Trophoblast cell (in vitro differentiated cells and primary cell): ENCODE measurements around the gene CDK1. TPM values are rescaled to one million over a fixed set of nuclear protein-coding genes. Genes with fewer than 3 reads are reported as not detected.
A peak's percentile ranks its signal among the peaks of the same experiment; 100 is the strongest.

Experiments used
- DNase-seq, 2 donors: peaks; one replicate each; pipeline ENCODE4 v3.0.0-alpha.2; 2016
- H2AFZ ChIP-seq: 2 replicates; pipeline ENCODE4 v1.6.1; 2013; ENCODE audit warnings: low read length, moderate library complexity, mild to moderate bottlenecking; ENCODE audit not compliant: insufficient read depth, poor library complexity
- H2AK5ac ChIP-seq: 2 replicates; pipeline ENCODE4 v1.6.1; 2013; ENCODE audit warnings: mild to moderate bottlenecking, low read length
- H2BK120ac ChIP-seq: 2 replicates; pipeline ENCODE4 v1.6.1; 2013; ENCODE audit warnings: low read length, mild to moderate bottlenecking, moderate library complexity; ENCODE audit not compliant: insufficient read depth, poor library complexity
- H2BK12ac ChIP-seq: 2 replicates; pipeline ENCODE4 v1.6.1; 2013; ENCODE audit warnings: mild to moderate bottlenecking, low read length, moderate library complexity
- H2BK5ac ChIP-seq: 2 replicates; pipeline ENCODE4 v1.6.1; 2013; ENCODE audit warnings: low read length, low read depth, moderate library complexity, mild to moderate bottlenecking; ENCODE audit not compliant: poor library complexity
- H3K14ac ChIP-seq: 2 replicates; pipeline ENCODE4 v1.6.1; 2013; ENCODE audit warnings: mild to moderate bottlenecking, low read length
- H3K18ac ChIP-seq: 2 replicates; pipeline ENCODE4 v1.6.1; 2013; ENCODE audit warnings: mild to moderate bottlenecking, low read length
- H3K23ac ChIP-seq: 2 replicates; pipeline ENCODE4 v1.6.1; 2013; ENCODE audit warnings: low read length
- H3K27ac ChIP-seq: 2 replicates; pipeline ENCODE4 v1.5.1; 2013; ENCODE audit warnings: low read depth, mild to moderate bottlenecking, inconsistent platforms, low read length, moderate library complexity
- H3K27me3 ChIP-seq: 2 replicates; pipeline ENCODE4 v1.6.1; 2013; ENCODE audit warnings: inconsistent platforms, mild to moderate bottlenecking, low read length, moderate library complexity; ENCODE audit not compliant: insufficient read depth
- H3K36me3 ChIP-seq, 2 experiments: 1 replicate in 1 of 2; 2 replicates in 1 of 2; pipeline ENCODE4 v1.6.1; 2013; ENCODE audit warnings: low read length in 2 of 2, mild to moderate bottlenecking in 2 of 2, moderate library complexity in 1 of 2; ENCODE audit not compliant: insufficient read depth in 2 of 2, control insufficient read depth in 1 of 2
- H3K4ac ChIP-seq: 2 replicates; pipeline ENCODE4 v1.6.1; 2013; ENCODE audit warnings: low read depth, mild to moderate bottlenecking, low read length, moderate library complexity
- H3K4me1 ChIP-seq, 2 experiments: 1 replicate in 1 of 2; 2 replicates in 1 of 2; pipeline ENCODE4 v1.6.1; 2013; ENCODE audit warnings: low read length in 2 of 2, mild to moderate bottlenecking in 2 of 2, moderate library complexity in 1 of 2; ENCODE audit not compliant: insufficient read depth in 2 of 2, control insufficient read depth in 1 of 2
- H3K4me2 ChIP-seq: 2 replicates; pipeline ENCODE4 v1.6.1; 2013; ENCODE audit warnings: inconsistent platforms, mild to moderate bottlenecking, low read length, moderate library complexity
- H3K4me3 ChIP-seq: 2 replicates; pipeline ENCODE4 v1.5.1; 2013; ENCODE audit warnings: mild to moderate bottlenecking, low read depth, low read length, inconsistent platforms
- H3K79me1 ChIP-seq: one replicate; pipeline ENCODE4 v1.6.1; 2013; ENCODE audit warnings: low read length
- H3K79me2 ChIP-seq: 2 replicates; pipeline ENCODE4 v1.6.1; 2013; ENCODE audit warnings: low read length, mild to moderate bottlenecking; ENCODE audit not compliant: control insufficient read depth, insufficient read depth, poor library complexity
- H3K9ac ChIP-seq: 2 replicates; pipeline ENCODE4 v1.6.1; 2013; ENCODE audit warnings: mild to moderate bottlenecking, low read length
- H3K9me3 ChIP-seq: 2 replicates; pipeline ENCODE4 v1.6.1; 2013; ENCODE audit warnings: low read depth, mild to moderate bottlenecking, control low read depth, inconsistent platforms, low read length; ENCODE audit not compliant: insufficient read depth
- H4K12ac ChIP-seq: 2 replicates; pipeline ENCODE4 v1.6.1; 2013; ENCODE audit warnings: low read depth, mild to moderate bottlenecking, low read length, moderate library complexity
- H4K8ac ChIP-seq: 2 replicates; pipeline ENCODE4 v1.6.1; 2013; ENCODE audit warnings: low read depth, mild to moderate bottlenecking, low read length, moderate library complexity
- H4K91ac ChIP-seq: one replicate; pipeline ENCODE4 v1.6.1; 2013; ENCODE audit warnings: low read depth, mild to moderate bottlenecking, low read length, moderate library complexity
- WGBS: extraction: QIAGEN DNeasy Blood & Tissue Kit; methylation state at CpG from one replicate; pipeline ENCODE4 v1.1.7; 2013; ENCODE audit warnings: missing lambda C conversion rate; ENCODE audit not compliant: insufficient read length, insufficient coverage; ENCODE audit errors: extremely low coverage; 5-methylcytosine and 5-hydroxymethylcytosine counted together
- polyA plus RNA-seq: library from polyadenylated mRNA; stranded (reverse); fragments of 200-250 nt; gene quantifications from 2 replicates; pipeline ENCODE4 v1.2.3, GENCODE V29; 2013

The CDK1 gene
- polyA plus RNA-seq, result 64.0 and 65.3 TPM in 2 replicates

- peak within 1 kb of the TSS; percentile 92 for H3K14ac ChIP-seq
- H2BK12ac ChIP-seq, result peak within 1 kb of the TSS; percentile 36
- peak within 1 kb of the TSS; percentile 97 for H3K9ac ChIP-seq
- H2AFZ ChIP-seq, result peak within 1 kb of the TSS; percentile 86
- H2BK5ac ChIP-seq, result peak within 1 kb of the TSS; percentile 96
- peak within 1 kb of the TSS; percentile 35 for H2AK5ac ChIP-seq
- WGBS, result no CpG with 5 or more reads among the region's 58 CpGs
- peak within 1 kb of the TSS; percentile 90 for H4K8ac ChIP-seq
- DNase-seq, result peak; percentile 96 to 99
- no peaks in the 10 kb centered on the region for H3K4me1 ChIP-seq
- peaks cover 7% of the 10 kb centered on the region for H3K79me2 ChIP-seq
- H3K79me1 ChIP-seq, result peaks cover 6% of the 10 kb centered on the region
- H4K12ac ChIP-seq, result peak within 1 kb of the TSS; percentile 94
- no peak within 1 kb of the TSS for H3K23ac ChIP-seq
- peak within 1 kb of the TSS; percentile 90 for H3K4me3 ChIP-seq
- H3K4me2 ChIP-seq, result peak within 1 kb of the TSS; percentile 70
- peak within 1 kb of the TSS; percentile 100 for H3K4ac ChIP-seq
- H3K27me3 ChIP-seq, result no peaks in the 10 kb centered on the region
- peak within 1 kb of the TSS; percentile 81 for H3K27ac ChIP-seq
- peak within 1 kb of the TSS; percentile 72 for H2BK120ac ChIP-seq
- H4K91ac ChIP-seq, result peak within 1 kb of the TSS; percentile 90
- no peaks in the 10 kb centered on the region for H3K9me3 ChIP-seq
- H3K36me3 ChIP-seq, result no peaks in the 10 kb centered on the region
- H3K18ac ChIP-seq, result peak within 1 kb of the TSS; percentile 97
Observed at GRCh38 chr10:60778214-60778970, at the start of gene CDK1. Gene CDK1 (plus strand): TSS chr10:60778478. CDS start chr10:60780166, 1,688 bp downstream.

- no peak overlapping the region for H2BK12ac ChIP-seq
- H3K4me1 ChIP-seq, result peaks cover 4% of the 10 kb centered on the region in 2 experiments
- H4K12ac ChIP-seq, result no peak overlapping the region
- H3K14ac ChIP-seq, result no peak overlapping the region
- H2BK5ac ChIP-seq, result no peak overlapping the region
- peaks cover 2% of the 10 kb centered on the region for H3K79me2 ChIP-seq
- peaks cover 5% of the 10 kb centered on the region for H3K79me1 ChIP-seq
- no peak overlapping the region for H4K91ac ChIP-seq
- H4K8ac ChIP-seq, result no peak overlapping the region
- H3K27me3 ChIP-seq, result no peaks in the 10 kb centered on the region
- peaks cover 2% of the 10 kb centered on the region for H3K9me3 ChIP-seq
- no peak overlapping the region for H3K4me3 ChIP-seq
- H3K4ac ChIP-seq, result no peak overlapping the region
- H2BK120ac ChIP-seq, result no peak overlapping the region
- H3K36me3 ChIP-seq, result no peaks in the 10 kb centered on the region
- no peak overlapping the region for H2AFZ ChIP-seq
- no peak overlapping the region for H3K4me2 ChIP-seq
- DNase-seq, result no peak
- no peak overlapping the region for H3K18ac ChIP-seq
- no peak overlapping the region for H3K27ac ChIP-seq
- H2AK5ac ChIP-seq, result no peak overlapping the region
- H3K23ac ChIP-seq, result no peak overlapping the region
- no peak overlapping the region for H3K9ac ChIP-seq
Observed at GRCh38 chr10:60729106-60729505, 49.2 kb upstream of the CDK1 start.

GRCh38 chr10:60731134-60731885 lies 47.0 kb upstream of the CDK1 start:
- no peak overlapping the region for H3K23ac ChIP-seq
- no peak for DNase-seq

GRCh38 chr10:60732198-60732806 lies 46.0 kb upstream of the CDK1 start:
- Histone ChIP-seq H2AFZ (peak overlapping the region; percentile 87), H3K18ac (no peak overlapping the region), H3K27me3 (no peaks in the 10 kb centered on the region), H2BK120ac (no peak overlapping the region), H3K79me2 (peaks cover 2% of the 10 kb centered on the region), H3K79me1 (peaks cover 5% of the 10 kb centered on the region), H2AK5ac (no peak overlapping the region), H4K12ac (no peak overlapping the region), H3K4me2 (peak overlapping the region; percentile 84), H3K4ac (no peak overlapping the region), H3K9ac (no peak overlapping the region), H4K91ac (no peak overlapping the region), H3K27ac (no peak overlapping the region), H3K4me1 (peaks cover 4 to 8% of the 10 kb centered on the region in 2 experiments), H3K9me3 (no peaks in the 10 kb centered on the region), H2BK5ac (no peak overlapping the region), H3K23ac (no peak overlapping the region), H3K4me3 (peak overlapping the region; percentile 85), H3K36me3 (no peaks in the 10 kb centered on the region), H2BK12ac (no peak overlapping the region), H3K14ac (no peak overlapping the region), H4K8ac (no peak overlapping the region)
- WGBS, result no CpG with 5 or more reads among the region's 20 CpGs
- peak in 1 of 2 donors; percentile 30 for DNase-seq

More at GRCh38 chr10:60731134-60731885, 47.0 kb upstream of the CDK1 start:
- Histone ChIP-seq H2AFZ (no peak overlapping the region), H3K4ac (no peak overlapping the region), H3K79me2 (peaks cover 2% of the 10 kb centered on the region), H3K14ac (no peak overlapping the region), H4K8ac (no peak overlapping the region), H3K4me3 (no peak overlapping the region), H2BK5ac (no peak overlapping the region), H2AK5ac (no peak overlapping the region), H3K4me1 (peaks cover 4 to 8% of the 10 kb centered on the region in 2 experiments), H2BK12ac (no peak overlapping the region), H3K27ac (no peak overlapping the region), H3K18ac (no peak overlapping the region), H3K9me3 (no peaks in the 10 kb centered on the region), H4K12ac (no peak overlapping the region), H3K9ac (no peak overlapping the region), H3K36me3 (no peaks in the 10 kb centered on the region), H3K27me3 (no peaks in the 10 kb centered on the region), H3K79me1 (peaks cover 5% of the 10 kb centered on the region), H4K91ac (no peak overlapping the region), H3K4me2 (no peak overlapping the region), H2BK120ac (no peak overlapping the region)
- WGBS, result no CpG with 5 or more reads among the region's 3 CpGs
